SK-N-SH (cell line): ENCODE data around the gene SAXO2. TPM values are rescaled to one million over a fixed set of nuclear protein-coding genes. Genes with fewer than 3 reads are reported as not detected.
A peak's percentile ranks its signal among the peaks of the same experiment; 100 is the strongest.

Experiments used
- CTCF ChIA-PET: fragments of 300-600, 350-600 bp; formaldehyde crosslinking; extraction: SDS; loops from one replicate; lab custom pipeline; 2021; lab: Yijun Ruan, JAX
- POLR2A ChIA-PET: fragments of 350-600 bp; sonication (Branson Sonifier 250); formaldehyde crosslinking; extraction: SDS; loops from one replicate; lab custom pipeline; 2020; ENCODE audit warnings: antibody characterized with exemption, inconsistent platforms; lab: Yijun Ruan, JAX
- DNase-seq: peaks from one replicate; pipeline ENCODE4 v3.0.0; 2012
- H2AFZ ChIP-seq: fragments of 200-600 bp; sonication (generic); 2 replicates; pipeline ENCODE4 v1.8.1; 2016; ENCODE audit warnings: antibody characterized with exemption, mild to moderate bottlenecking, low read depth
- H3F3A ChIP-seq: fragments of 200-600 bp; sonication (generic); replicated peaks from 2 replicates; pipeline ENCODE3; 2016; ENCODE audit warnings: antibody characterized with exemption, mild to moderate bottlenecking; ENCODE audit not compliant: insufficient read depth
- H3K27ac ChIP-seq, 2 experiments: fragments of 200-500 bp in 1 of 2; fragments of 200-600 bp in 1 of 2; sonication (Bioruptor generic) in 1 of 2; sonication (generic), shearing (Covaris generic) in 1 of 2; 2 replicates each; pipeline versions ENCODE4 v1.5.1 to v1.6.1; 2014 to 2016; ENCODE audit warnings: low read depth in 2 of 2, inconsistent platforms in 1 of 2, low read length in 1 of 2, mild to moderate bottlenecking in 1 of 2, mixed read lengths in 1 of 2
- H3K27me3 ChIP-seq: fragments of 200-600 bp; sonication (generic), shearing (Covaris generic); 2 replicates; pipeline ENCODE4 v1.6.1; 2016; ENCODE audit warnings: mixed run types; ENCODE audit not compliant: insufficient read depth
- H3K36me3 ChIP-seq, 2 experiments: fragments of 200-500 bp in 1 of 2; fragments of 200-600 bp in 1 of 2; sonication (Bioruptor generic) in 1 of 2; sonication (generic) in 1 of 2; replicated peaks in 1 of 2; 2 replicates each; pipeline versions ENCODE3 to v1.5.1; 2014 to 2016; ENCODE audit warnings: low read length in 1 of 2, mild to moderate bottlenecking in 1 of 2; ENCODE audit not compliant: insufficient read depth in 2 of 2, control insufficient read depth in 1 of 2
- H3K4me1 ChIP-seq, 2 experiments: fragments of 200-500 bp in 1 of 2; fragments of 200-600 bp in 1 of 2; sonication (Bioruptor generic) in 1 of 2; sonication (generic), shearing (Covaris generic) in 1 of 2; 2 replicates each; pipeline versions ENCODE4 v1.5.1 to v1.6.1; 2014 to 2016; ENCODE audit warnings: low read depth in 1 of 2, low read length in 1 of 2, mixed run types in 1 of 2; ENCODE audit not compliant: insufficient read depth in 2 of 2, control insufficient read depth in 1 of 2
- H3K4me2 ChIP-seq: fragments of 200-600 bp; sonication (generic), shearing (Covaris generic); 2 replicates; pipeline ENCODE4 v1.6.1; 2017; ENCODE audit warnings: mixed run types
- H3K4me3 ChIP-seq, 2 experiments: fragments of 200-500 bp in 1 of 2; fragments of 200-600 bp in 1 of 2; sonication (Bioruptor generic) in 1 of 2; sonication (generic), shearing (Covaris generic) in 1 of 2; 2 replicates each; pipeline versions ENCODE4 v1.5.1 to v1.8.1; 2014 to 2016; ENCODE audit warnings: low read depth in 2 of 2, inconsistent platforms in 1 of 2, low read length in 1 of 2, mild to moderate bottlenecking in 1 of 2, mixed read lengths in 1 of 2, moderate library complexity in 1 of 2
- H3K79me2 ChIP-seq: fragments of 200-600 bp; sonication (generic); 2 replicates; pipeline ENCODE4 v1.8.1; 2017; ENCODE audit warnings: mild to moderate bottlenecking; ENCODE audit not compliant: insufficient read depth
- H3K9ac ChIP-seq: fragments of 200-600 bp; sonication (generic); 2 replicates; pipeline ENCODE4 v1.6.1; 2017; ENCODE audit warnings: mixed run types
- H3K9me2 ChIP-seq: fragments of 200-600 bp; sonication (generic); 2 replicates; pipeline ENCODE4 v1.6.1; 2017; ENCODE audit warnings: mixed run types
- H3K9me3 ChIP-seq: fragments of 200-600 bp; sonication (generic); 2 replicates; pipeline ENCODE4 v1.6.1; 2017; ENCODE audit warnings: mixed run types, mild to moderate bottlenecking, moderate library complexity
- H4K20me1 ChIP-seq: fragments of 200-600 bp; sonication (generic); 2 replicates; pipeline ENCODE4 v1.6.1; 2017; ENCODE audit warnings: mild to moderate bottlenecking, mixed run types; ENCODE audit not compliant: insufficient read depth
- ELF1 ChIP-seq: IDR thresholded peaks from 2 replicates; pipeline ENCODE4 v1.4.0; 2012
- EZH2phosphoT487 ChIP-seq: fragments of 200-600 bp; sonication (generic); IDR thresholded peaks from 2 replicates; pipeline ENCODE4 v1.6.1; 2017; ENCODE audit warnings: low read depth, mixed run types, mild to moderate bottlenecking, antibody characterized with exemption, moderate library complexity, borderline replicate concordance
- FOSL2 ChIP-seq: IDR thresholded peaks from 2 replicates; pipeline ENCODE4 v1.4.0; 2012; ENCODE audit warnings: low read depth, mild to moderate bottlenecking, moderate library complexity, borderline replicate concordance
- FOXJ3 ChIP-seq: sonication (generic); formaldehyde crosslinking; IDR thresholded peaks from 2 replicates; pipeline ENCODE4 v1.5.1; 2020; ENCODE audit warnings: mild to moderate bottlenecking, missing genetic modification reagents
- FOXM1 ChIP-seq: IDR thresholded peaks from 2 replicates; pipeline ENCODE4 v1.4.0; 2012; ENCODE audit warnings: low read depth, mild to moderate bottlenecking
- GABPA ChIP-seq: IDR thresholded peaks from 2 replicates; pipeline ENCODE4 v1.4.0; 2012; ENCODE audit warnings: low read depth, mild to moderate bottlenecking
- GATA2 ChIP-seq: sonication (generic); formaldehyde crosslinking; IDR thresholded peaks from 2 replicates; pipeline ENCODE4 v1.5.0; 2020; ENCODE audit warnings: mild to moderate bottlenecking, missing genetic modification reagents
- IRF3 ChIP-seq: fragments of 150-350 bp; IDR thresholded peaks from 2 replicates; pipeline ENCODE4 v1.6.1; 2016; ENCODE audit warnings: mild to moderate bottlenecking, low read depth, low read length
- MXI1 ChIP-seq: IDR thresholded peaks from 2 replicates; pipeline ENCODE4 v1.6.1; 2012; ENCODE audit warnings: mild to moderate bottlenecking, low read depth, low read length, improper control_type of control experiment
- RAD21 ChIP-seq: IDR thresholded peaks from 2 replicates; pipeline ENCODE4 v1.6.1; 2012; ENCODE audit warnings: mild to moderate bottlenecking, low read length
- RCOR1 ChIP-seq: fragments of 150-350 bp; IDR thresholded peaks from 2 replicates; pipeline ENCODE4 v1.6.1; 2017; ENCODE audit warnings: antibody characterized with exemption, low read length
- RXRA ChIP-seq: IDR thresholded peaks from 2 replicates; pipeline ENCODE4 v1.4.0; 2012; ENCODE audit warnings: low read depth, mild to moderate bottlenecking, borderline replicate concordance
- SIN3A ChIP-seq: IDR thresholded peaks from 2 replicates; pipeline ENCODE4 v1.6.1; 2012; ENCODE audit warnings: low read depth, mild to moderate bottlenecking, low read length, moderate library complexity, borderline replicate concordance
- SMC3 ChIP-seq: IDR thresholded peaks from 2 replicates; pipeline ENCODE4 v1.6.1; 2012; ENCODE audit warnings: low read depth, low read length, improper control_type of control experiment
- TCF12 ChIP-seq: IDR thresholded peaks from 2 replicates; pipeline ENCODE4 v1.4.0; 2012
- TEAD4 ChIP-seq: IDR thresholded peaks from 2 replicates; pipeline ENCODE4 v1.4.0; 2012; ENCODE audit warnings: mild to moderate bottlenecking, borderline replicate concordance; ENCODE audit not compliant: insufficient read depth
- WGBS: methylation state at CpG from one replicate; pipeline ENCODE4 v1.1.6; 2017; ENCODE audit warnings: low lambda C conversion rate; 5-methylcytosine and 5-hydroxymethylcytosine counted together
- polyA plus RNA-seq, 3 experiments: library from polyadenylated mRNA; depleted of rRNA; stranded (reverse); fragments of >200 nt; gene quantifications; 2 replicates each; pipeline ENCODE4 v1.2.3, GENCODE V29; 2012
- TF ChIP-seq, protein P1 (sequence below): IDR thresholded peaks from 2 replicates; pipeline ENCODE4; 2012
- TF ChIP-seq, protein P2 (sequence below): fragments of 150-350 bp; IDR thresholded peaks from 2 replicates; pipeline ENCODE4 v1.6.1; 2017; ENCODE audit warnings: antibody characterized with exemption, low read length, low read depth, borderline replicate concordance
- TF ChIP-seq, protein P3 (sequence below): IDR thresholded peaks from 2 replicates; pipeline ENCODE4 v1.4.0; 2012; ENCODE audit warnings: low read depth, borderline replicate concordance
- TF ChIP-seq, protein P4 (sequence below): IDR thresholded peaks from 2 replicates; pipeline ENCODE4 v1.6.1; 2012; ENCODE audit warnings: mild to moderate bottlenecking, low read depth, low read length, moderate library complexity
- TF ChIP-seq, protein P5 (sequence below): fragments of 200-600 bp; sonication (generic); IDR thresholded peaks from 2 replicates; pipeline ENCODE4 v1.6.1; 2017; ENCODE audit warnings: antibody characterized with exemption, mild to moderate bottlenecking, moderate library complexity

Gene SAXO2, protein sequence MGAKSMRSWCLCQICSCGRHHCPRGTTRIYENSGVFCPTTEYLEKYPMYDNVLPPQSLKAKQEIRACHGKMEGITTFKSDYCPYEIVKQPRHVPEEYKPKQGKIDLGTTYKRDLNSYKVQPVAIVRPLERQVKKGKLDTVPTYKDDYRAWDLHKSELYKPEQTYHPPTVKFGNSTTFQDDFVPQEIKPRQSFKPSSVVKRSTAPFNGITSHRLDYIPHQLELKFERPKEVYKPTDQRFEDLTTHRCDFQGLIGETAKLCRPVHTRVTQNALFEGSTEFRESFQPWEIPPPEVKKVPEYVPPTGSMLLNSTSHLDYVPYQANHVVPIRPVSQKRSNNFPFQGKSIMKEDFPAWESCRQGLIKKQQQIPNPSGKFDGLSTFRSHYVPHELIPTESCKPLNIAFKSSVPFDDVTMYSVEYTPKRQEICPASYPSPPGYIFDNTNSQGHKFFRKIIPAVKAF
- polyA plus RNA-seq (2012; rRNA removed): 2.8 and 5.4 TPM in 2 replicates
- polyA plus RNA-seq (2012; cell fraction: cytosol; rRNA removed): 2.6 and 3.6 TPM in 2 replicates
- 17.5 and 19.3 TPM in 2 replicates for polyA plus RNA-seq (2012; cell fraction: nucleus; rRNA removed)

DNA sequence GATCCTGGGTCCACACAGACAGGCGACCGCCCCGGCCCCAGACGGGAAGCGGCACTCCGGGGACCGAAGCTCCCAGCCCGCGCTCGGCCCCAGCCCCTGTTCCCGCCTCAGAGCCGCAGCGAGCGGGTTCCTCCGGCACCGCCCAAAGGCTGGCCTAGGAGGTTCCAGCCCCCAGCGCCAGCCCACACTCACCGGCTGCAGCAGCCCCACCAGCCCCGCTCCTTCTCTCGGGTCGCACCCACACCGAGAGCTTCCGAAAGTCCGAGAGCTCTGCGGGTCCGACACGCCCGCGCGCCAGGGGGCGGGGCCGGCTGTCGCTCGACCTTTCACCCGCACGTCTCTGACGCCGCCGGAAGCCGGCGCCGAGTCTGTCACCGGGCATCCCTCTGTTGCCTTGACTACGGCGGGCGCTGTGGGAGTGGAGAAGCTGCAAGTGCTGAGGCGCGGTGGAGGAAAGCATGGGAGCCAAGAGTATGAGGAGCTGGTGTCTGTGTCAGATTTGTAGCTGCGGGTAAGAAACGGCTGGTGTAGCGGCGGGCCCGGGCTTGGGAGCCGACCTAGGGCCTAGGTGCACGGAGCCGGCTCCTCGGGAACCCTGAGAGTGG, at the start of gene SAXO2, which contains the start of gene EFL1:
Gene SAXO2 (plus strand): TSS at position 397 of the 605 bp plus-strand sequence. CDS start 62 bp downstream, at position 459.
Gene EFL1 (minus strand): TSS at position 313 of the 605 bp plus-strand sequence. CDS start 956 bp downstream, outside the sequence.
- Histone ChIP-seq H4K20me1 (no peaks in the 10 kb centered on the region), H3K79me2 (peaks cover 40% of the 10 kb centered on the region), H3K9me2 (no peaks in the 10 kb centered on the region), H3K36me3 (peaks cover 16 to 22% of the 10 kb centered on the region in 2 experiments), H3K27me3 (no peaks in the 10 kb centered on the region), H3K4me1 (peaks cover 8 to 10% of the 10 kb centered on the region in 2 experiments; a peak in 3 of 4 replicates), H3K9ac (peak within 1 kb of the TSS; percentile 80), H2AFZ (peak within 1 kb of the TSS; percentile 84), H3F3A (peaks cover 14% of the 10 kb centered on the region), H3K4me2 (peak within 1 kb of the TSS; percentile 83), H3K9me3 (no peaks in the 10 kb centered on the region), H3K27ac (peak within 1 kb of the TSS; percentile 62 to 73), H3K4me3 (peak within 1 kb of the TSS; percentile 75 to 90)
- peak; percentile 91 for DNase-seq
- WGBS: 0% methylated on average over 27 of the region's 57 CpGs
- ChIA-PET CTCF (interaction anchor here (1.2 kb wide), 1 partner anchor 18 kb away, joined by 3 read pairs; no protein-coding TSS in a partner anchor), POLR2A (interaction anchor here (1.0 kb wide), 1 partner anchor 217 kb away, joined by 3 read pairs; the partner anchor contains the start of gene MEX3B)
- TF ChIP-seq, protein P1, sequence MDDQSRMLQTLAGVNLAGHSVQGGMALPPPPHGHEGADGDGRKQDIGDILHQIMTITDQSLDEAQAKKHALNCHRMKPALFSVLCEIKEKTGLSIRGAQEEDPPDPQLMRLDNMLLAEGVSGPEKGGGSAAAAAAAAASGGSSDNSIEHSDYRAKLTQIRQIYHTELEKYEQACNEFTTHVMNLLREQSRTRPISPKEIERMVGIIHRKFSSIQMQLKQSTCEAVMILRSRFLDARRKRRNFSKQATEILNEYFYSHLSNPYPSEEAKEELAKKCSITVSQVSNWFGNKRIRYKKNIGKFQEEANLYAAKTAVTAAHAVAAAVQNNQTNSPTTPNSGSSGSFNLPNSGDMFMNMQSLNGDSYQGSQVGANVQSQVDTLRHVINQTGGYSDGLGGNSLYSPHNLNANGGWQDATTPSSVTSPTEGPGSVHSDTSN: peak; percentile 25; the same call in 1 of the 2 replicates
- TF ChIP-seq RCOR1 (no peak), FOXJ3 (CRISPR knock-in tag) (no peak), RXRA (no peak), TCF12 (no peak), ELF1 (peak; percentile 38), TEAD4 (no peak), SIN3A (peak; percentile 98), IRF3 (no peak), MXI1 (peak; percentile 99), SMC3 (no peak), GATA2 (CRISPR knock-in tag) (no peak), FOSL2 (no peak), FOXM1 (no peak), EZH2phosphoT487 (no peak), GABPA (peak; percentile 73), RAD21 (no peak)
- TF ChIP-seq, protein P2, sequence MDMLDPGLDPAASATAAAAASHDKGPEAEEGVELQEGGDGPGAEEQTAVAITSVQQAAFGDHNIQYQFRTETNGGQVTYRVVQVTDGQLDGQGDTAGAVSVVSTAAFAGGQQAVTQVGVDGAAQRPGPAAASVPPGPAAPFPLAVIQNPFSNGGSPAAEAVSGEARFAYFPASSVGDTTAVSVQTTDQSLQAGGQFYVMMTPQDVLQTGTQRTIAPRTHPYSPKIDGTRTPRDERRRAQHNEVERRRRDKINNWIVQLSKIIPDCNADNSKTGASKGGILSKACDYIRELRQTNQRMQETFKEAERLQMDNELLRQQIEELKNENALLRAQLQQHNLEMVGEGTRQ: no peak
- TF ChIP-seq, protein P3, sequence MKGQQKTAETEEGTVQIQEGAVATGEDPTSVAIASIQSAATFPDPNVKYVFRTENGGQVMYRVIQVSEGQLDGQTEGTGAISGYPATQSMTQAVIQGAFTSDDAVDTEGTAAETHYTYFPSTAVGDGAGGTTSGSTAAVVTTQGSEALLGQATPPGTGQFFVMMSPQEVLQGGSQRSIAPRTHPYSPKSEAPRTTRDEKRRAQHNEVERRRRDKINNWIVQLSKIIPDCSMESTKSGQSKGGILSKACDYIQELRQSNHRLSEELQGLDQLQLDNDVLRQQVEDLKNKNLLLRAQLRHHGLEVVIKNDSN: no peak; the same call in 1 of the 2 replicates
- TF ChIP-seq, protein P4, sequence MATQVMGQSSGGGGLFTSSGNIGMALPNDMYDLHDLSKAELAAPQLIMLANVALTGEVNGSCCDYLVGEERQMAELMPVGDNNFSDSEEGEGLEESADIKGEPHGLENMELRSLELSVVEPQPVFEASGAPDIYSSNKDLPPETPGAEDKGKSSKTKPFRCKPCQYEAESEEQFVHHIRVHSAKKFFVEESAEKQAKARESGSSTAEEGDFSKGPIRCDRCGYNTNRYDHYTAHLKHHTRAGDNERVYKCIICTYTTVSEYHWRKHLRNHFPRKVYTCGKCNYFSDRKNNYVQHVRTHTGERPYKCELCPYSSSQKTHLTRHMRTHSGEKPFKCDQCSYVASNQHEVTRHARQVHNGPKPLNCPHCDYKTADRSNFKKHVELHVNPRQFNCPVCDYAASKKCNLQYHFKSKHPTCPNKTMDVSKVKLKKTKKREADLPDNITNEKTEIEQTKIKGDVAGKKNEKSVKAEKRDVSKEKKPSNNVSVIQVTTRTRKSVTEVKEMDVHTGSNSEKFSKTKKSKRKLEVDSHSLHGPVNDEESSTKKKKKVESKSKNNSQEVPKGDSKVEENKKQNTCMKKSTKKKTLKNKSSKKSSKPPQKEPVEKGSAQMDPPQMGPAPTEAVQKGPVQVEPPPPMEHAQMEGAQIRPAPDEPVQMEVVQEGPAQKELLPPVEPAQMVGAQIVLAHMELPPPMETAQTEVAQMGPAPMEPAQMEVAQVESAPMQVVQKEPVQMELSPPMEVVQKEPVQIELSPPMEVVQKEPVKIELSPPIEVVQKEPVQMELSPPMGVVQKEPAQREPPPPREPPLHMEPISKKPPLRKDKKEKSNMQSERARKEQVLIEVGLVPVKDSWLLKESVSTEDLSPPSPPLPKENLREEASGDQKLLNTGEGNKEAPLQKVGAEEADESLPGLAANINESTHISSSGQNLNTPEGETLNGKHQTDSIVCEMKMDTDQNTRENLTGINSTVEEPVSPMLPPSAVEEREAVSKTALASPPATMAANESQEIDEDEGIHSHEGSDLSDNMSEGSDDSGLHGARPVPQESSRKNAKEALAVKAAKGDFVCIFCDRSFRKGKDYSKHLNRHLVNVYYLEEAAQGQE: no peak
- TF ChIP-seq, protein P5, sequence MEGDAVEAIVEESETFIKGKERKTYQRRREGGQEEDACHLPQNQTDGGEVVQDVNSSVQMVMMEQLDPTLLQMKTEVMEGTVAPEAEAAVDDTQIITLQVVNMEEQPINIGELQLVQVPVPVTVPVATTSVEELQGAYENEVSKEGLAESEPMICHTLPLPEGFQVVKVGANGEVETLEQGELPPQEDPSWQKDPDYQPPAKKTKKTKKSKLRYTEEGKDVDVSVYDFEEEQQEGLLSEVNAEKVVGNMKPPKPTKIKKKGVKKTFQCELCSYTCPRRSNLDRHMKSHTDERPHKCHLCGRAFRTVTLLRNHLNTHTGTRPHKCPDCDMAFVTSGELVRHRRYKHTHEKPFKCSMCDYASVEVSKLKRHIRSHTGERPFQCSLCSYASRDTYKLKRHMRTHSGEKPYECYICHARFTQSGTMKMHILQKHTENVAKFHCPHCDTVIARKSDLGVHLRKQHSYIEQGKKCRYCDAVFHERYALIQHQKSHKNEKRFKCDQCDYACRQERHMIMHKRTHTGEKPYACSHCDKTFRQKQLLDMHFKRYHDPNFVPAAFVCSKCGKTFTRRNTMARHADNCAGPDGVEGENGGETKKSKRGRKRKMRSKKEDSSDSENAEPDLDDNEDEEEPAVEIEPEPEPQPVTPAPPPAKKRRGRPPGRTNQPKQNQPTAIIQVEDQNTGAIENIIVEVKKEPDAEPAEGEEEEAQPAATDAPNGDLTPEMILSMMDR: no peak
